Measurements from ENCODE around the gene ZNF185. TPM values are rescaled to one million over a fixed set of nuclear protein-coding genes. Genes with fewer than 3 reads are reported as not detected.

ZNF185 gene
- total and polyA plus RNA-seq, 10 of the 15 experiments (the other 5 are each of a cell fraction or from before 2014, with no cell fraction given), result 0.23 to 1.3 (median 0.55) TPM

DNA sequence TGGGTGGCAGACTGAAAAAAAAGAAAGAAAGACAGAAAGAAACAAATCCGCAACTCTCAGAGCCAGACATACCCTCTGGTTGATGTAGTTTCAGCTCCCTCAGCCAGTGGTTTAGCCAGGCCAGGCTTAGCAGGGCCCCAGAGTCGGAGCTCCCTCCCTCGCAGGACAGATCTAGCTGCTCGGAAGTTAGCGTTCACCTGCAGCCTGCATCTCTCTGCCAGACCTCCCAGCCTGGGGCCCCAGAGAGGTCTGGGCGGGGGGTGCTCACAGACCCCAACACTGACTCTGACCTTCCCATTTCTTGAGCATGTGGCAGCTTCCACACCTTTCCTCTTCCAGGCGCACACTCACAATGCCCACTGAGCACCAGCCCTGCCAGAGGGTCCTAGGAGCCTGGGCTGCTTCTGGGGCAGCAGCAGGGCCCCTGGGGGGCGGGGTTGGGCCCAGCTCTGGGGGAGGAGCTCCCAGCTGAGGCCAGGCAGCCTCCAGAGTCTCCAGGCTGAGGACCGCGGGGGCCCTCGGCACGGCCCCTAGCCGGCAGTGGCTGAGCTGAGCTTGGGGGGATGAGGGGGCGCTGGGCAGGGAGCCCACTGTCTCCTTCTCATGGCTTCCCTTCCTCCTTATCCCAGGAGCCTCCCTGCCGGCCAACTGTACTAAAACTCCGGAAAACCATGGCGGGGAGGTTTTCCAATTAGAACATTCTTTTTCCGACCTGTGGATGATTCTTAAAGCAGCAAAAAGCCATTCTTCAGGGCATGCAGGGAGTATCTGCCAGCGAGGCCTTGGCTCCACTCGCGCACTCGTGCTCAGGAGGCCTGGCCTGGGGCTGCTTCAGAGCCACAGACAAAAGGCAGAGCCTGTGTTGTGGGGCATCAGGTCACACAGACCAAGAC, 4.6 kb upstream of the ZNF185 start (continued):
- TF ChIP-seq, protein P1, sequence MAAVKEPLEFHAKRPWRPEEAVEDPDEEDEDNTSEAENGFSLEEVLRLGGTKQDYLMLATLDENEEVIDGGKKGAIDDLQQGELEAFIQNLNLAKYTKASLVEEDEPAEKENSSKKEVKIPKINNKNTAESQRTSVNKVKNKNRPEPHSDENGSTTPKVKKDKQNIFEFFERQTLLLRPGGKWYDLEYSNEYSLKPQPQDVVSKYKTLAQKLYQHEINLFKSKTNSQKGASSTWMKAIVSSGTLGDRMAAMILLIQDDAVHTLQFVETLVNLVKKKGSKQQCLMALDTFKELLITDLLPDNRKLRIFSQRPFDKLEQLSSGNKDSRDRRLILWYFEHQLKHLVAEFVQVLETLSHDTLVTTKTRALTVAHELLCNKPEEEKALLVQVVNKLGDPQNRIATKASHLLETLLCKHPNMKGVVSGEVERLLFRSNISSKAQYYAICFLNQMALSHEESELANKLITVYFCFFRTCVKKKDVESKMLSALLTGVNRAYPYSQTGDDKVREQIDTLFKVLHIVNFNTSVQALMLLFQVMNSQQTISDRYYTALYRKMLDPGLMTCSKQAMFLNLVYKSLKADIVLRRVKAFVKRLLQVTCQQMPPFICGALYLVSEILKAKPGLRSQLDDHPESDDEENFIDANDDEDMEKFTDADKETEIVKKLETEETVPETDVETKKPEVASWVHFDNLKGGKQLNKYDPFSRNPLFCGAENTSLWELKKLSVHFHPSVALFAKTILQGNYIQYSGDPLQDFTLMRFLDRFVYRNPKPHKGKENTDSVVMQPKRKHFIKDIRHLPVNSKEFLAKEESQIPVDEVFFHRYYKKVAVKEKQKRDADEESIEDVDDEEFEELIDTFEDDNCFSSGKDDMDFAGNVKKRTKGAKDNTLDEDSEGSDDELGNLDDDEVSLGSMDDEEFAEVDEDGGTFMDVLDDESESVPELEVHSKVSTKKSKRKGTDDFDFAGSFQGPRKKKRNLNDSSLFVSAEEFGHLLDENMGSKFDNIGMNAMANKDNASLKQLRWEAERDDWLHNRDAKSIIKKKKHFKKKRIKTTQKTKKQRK (IDR thresholded peaks at IDR 0.05; ENCODE audit: low read depth, low read length), result no peak
- TF ChIP-seq TCF3 (IDR thresholded peaks at IDR 0.05; ENCODE audit: borderline replicate concordance, insufficient read depth, low read depth, low read length) (no peak), POLR2A (IDR thresholded peaks at IDR 0.05; ENCODE audit: low read depth, low read length) (no peak)
- TF ChIP-seq, protein P2, sequence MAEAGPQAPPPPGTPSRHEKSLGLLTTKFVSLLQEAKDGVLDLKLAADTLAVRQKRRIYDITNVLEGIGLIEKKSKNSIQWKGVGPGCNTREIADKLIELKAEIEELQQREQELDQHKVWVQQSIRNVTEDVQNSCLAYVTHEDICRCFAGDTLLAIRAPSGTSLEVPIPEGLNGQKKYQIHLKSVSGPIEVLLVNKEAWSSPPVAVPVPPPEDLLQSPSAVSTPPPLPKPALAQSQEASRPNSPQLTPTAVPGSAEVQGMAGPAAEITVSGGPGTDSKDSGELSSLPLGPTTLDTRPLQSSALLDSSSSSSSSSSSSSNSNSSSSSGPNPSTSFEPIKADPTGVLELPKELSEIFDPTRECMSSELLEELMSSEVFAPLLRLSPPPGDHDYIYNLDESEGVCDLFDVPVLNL (IDR thresholded peaks at IDR 0.05; ENCODE audit: low read depth, low read length), result no peak

DNA sequence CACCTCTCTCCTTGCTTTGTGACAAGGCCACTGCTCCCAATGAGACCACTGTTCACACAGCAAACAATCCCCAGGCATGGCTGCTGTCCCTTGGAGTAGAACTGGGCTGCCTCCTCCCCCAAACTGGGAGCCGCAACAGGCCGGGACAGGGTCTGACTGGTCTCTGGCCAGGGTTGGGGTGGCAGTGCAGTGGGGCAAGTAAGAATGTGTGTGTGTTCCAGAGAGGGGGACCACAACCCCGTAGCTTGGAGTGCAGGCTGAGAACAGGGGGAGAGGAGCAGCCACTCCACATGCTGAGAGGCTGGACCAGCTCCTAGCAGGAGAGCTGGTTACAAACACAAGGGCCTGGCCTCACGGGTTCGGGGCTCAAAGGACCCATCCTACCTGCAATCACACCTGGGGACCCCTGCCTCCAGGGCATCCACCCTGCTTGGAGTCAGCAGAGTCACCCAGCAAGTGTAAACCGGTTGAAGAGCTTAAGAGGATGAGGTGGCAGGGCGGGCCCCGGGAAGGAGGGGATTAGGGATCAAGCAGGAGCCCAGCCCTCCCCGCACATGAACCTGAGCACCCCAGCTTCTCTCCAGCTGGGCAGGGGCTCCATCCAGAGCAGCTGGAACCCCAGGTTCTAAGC, 3.8 kb upstream of the ZNF185 start:
- ChIA-PET CTCF (interaction anchor here (0.5 to 1.1 kb wide), 3 partner anchors 12 to 99 kb away, joined by 3 to 5 read pairs (median 3); no protein-coding TSS in a partner anchor), SMC1A (ENCODE audit: uncharacterized antibody, unreplicated experiment) (no interaction called here), POLR2A (no interaction called here), RAD21 (ENCODE audit: unreplicated experiment) (no interaction called here)
- intact Hi-C loops (cut with micrococcal nuclease; ENCODE audit: unreplicated experiment) (no loop called here), in situ Hi-C loops (cut with MboI) (no loop called here)
- no peak for DNase-seq (ENCODE audit: low read depth, low spot score)
- no peaks in the 10 kb centered on the region for H3K36me3 ChIP-seq (ENCODE audit: control insufficient read depth in 2 of 2, insufficient read depth in 2 of 2, low read length in 1 of 2)
- H3K27ac ChIP-seq (ENCODE audit: control insufficient read depth, insufficient read depth), result no peak overlapping the region
- no peaks in the 10 kb centered on the region for H3K9me3 ChIP-seq (replicated peaks; ENCODE audit: control insufficient read depth, insufficient read depth, low read length)
- no peaks in the 10 kb centered on the region for H3K79me2 ChIP-seq (ENCODE audit: control insufficient read depth, insufficient read depth, low read length)
- BruUV-seq (replicated peaks), result no TSS peak
- H3K4me2 ChIP-seq (ENCODE audit: control insufficient read depth, insufficient read depth), result no peak overlapping the region
- H3K4me3 ChIP-seq, result no peak overlapping the region
- no peaks in the 10 kb centered on the region for H3K4me1 ChIP-seq (ENCODE audit: control insufficient read depth, insufficient read depth, low read length)
- H3K9ac ChIP-seq (ENCODE audit: control insufficient read depth, insufficient read depth, low read length), result no peak overlapping the region
- FAIRE-seq, result no peak
- no peak overlapping the region for H2AFZ ChIP-seq (ENCODE audit: control insufficient read depth, low read depth, low read length)
- 35% methylated on average over 9 of the region's 9 CpGs for WGBS (ENCODE audit: insufficient coverage, insufficient replicate concordance, low lambda C conversion rate, missing lambda C conversion rate)
- no peak for ATAC-seq
- H3K27me3 ChIP-seq (replicated peaks in 1 of 2; ENCODE audit: control insufficient read depth in 2 of 2, insufficient read depth in 2 of 2, low read length in 1 of 2), result no peaks in the 10 kb centered on the region; a peak in 1 of 4 replicates
- H4K20me1 ChIP-seq (ENCODE audit: control insufficient read depth, insufficient read depth), result no peaks in the 10 kb centered on the region
- no peak for TF ChIP-seq KAT2A (conservative IDR thresholded peaks at IDR 0.05; ENCODE audit: control insufficient read depth, low read depth, low read length)
- TF ChIP-seq MTA3 (IDR thresholded peaks at IDR 0.05; ENCODE audit: borderline replicate concordance, low read length), result no peak
- no peak for TF ChIP-seq MXI1 (IDR thresholded peaks at IDR 0.05; ENCODE audit: low read depth, low read length)
- TF ChIP-seq RBBP5 (conservative IDR thresholded peaks at IDR 0.05), result no peak
- TF ChIP-seq, protein P3, sequence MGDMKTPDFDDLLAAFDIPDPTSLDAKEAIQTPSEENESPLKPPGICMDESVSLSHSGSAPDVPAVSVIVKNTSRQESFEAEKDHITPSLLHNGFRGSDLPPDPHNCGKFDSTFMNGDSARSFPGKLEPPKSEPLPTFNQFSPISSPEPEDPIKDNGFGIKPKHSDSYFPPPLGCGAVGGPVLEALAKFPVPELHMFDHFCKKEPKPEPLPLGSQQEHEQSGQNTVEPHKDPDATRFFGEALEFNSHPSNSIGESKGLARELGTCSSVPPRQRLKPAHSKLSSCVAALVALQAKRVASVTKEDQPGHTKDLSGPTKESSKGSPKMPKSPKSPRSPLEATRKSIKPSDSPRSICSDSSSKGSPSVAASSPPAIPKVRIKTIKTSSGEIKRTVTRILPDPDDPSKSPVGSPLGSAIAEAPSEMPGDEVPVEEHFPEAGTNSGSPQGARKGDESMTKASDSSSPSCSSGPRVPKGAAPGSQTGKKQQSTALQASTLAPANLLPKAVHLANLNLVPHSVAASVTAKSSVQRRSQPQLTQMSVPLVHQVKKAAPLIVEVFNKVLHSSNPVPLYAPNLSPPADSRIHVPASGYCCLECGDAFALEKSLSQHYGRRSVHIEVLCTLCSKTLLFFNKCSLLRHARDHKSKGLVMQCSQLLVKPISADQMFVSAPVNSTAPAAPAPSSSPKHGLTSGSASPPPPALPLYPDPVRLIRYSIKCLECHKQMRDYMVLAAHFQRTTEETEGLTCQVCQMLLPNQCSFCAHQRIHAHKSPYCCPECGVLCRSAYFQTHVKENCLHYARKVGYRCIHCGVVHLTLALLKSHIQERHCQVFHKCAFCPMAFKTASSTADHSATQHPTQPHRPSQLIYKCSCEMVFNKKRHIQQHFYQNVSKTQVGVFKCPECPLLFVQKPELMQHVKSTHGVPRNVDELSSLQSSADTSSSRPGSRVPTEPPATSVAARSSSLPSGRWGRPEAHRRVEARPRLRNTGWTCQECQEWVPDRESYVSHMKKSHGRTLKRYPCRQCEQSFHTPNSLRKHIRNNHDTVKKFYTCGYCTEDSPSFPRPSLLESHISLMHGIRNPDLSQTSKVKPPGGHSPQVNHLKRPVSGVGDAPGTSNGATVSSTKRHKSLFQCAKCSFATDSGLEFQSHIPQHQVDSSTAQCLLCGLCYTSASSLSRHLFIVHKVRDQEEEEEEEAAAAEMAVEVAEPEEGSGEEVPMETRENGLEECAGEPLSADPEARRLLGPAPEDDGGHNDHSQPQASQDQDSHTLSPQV (IDR thresholded peaks at IDR 0.05), result no peak
- no peak for TF ChIP-seq MYC (IDR thresholded peaks at IDR 0.05; ENCODE audit: insufficient read depth, insufficient read length, insufficient replicate concordance, low read length, severe bottlenecking)
- TF ChIP-seq NBN (IDR thresholded peaks at IDR 0.05), result no peak
- no peak for TF ChIP-seq FOXM1 (IDR thresholded peaks at IDR 0.05; ENCODE audit: low read depth, low read length)

All from GM12878 (cell line).